Pancreas (tissue), 10 donors: ENCODE results near the gene ABHD12B. TPM values are rescaled to one million over a fixed set of nuclear protein-coding genes. Genes with fewer than 3 reads are reported as not detected.
"Not testable (repeated sequence)": the region's sequence is repeated elsewhere in the genome, so short reads cannot be mapped to it uniquely, and the experiment has no call there.

Source experiments
- ATAC-seq, 4 donors: fragments of 200-7000 bp; cut with Tn5 transposase; one replicate each; pipeline versions ENCODE4 v1.8.0 to v1.9.1; 2020; ENCODE audit warnings: mild to moderate bottlenecking in 4 of 4, moderate library complexity in 4 of 4
- DNase-seq, 6 donors: peaks; one replicate each; pipeline ENCODE4 v3.0.0-alpha.2; 2020
- FAIRE-seq: peaks from 2 replicates; lab custom pipeline; 2012; peaks lifted over from hg19 to GRCh38; lab: Jason Lieb, UNC
- H3K27ac ChIP-seq, 4 donors: fragments of 200-600 bp; sonication (generic); 1 replicate in 3 of 4; 2 replicates in 1 of 4; pipeline versions ENCODE4 v1.5.0 to v1.8.0; 2020
- H3K27me3 ChIP-seq, 4 donors: fragments of 200-600 bp; one replicate each; pipeline ENCODE4 v1.8.0; 2021
- H3K36me3 ChIP-seq, 3 donors: fragments of 200-600 bp; sonication (generic) in 1 of 3; one replicate each; pipeline versions ENCODE4 v1.5.0 to v1.8.0; 2020 to 2021
- H3K4me1 ChIP-seq, 3 donors: fragments of 200-600 bp; one replicate each; pipeline ENCODE4 v1.8.0; 2021
- H3K4me3 ChIP-seq, 4 donors: fragments of 200-600 bp; sonication (generic) in 2 of 4; one replicate each; pipeline versions ENCODE4 v1.5.0 to v1.8.0; 2020 to 2021
- H3K9me3 ChIP-seq, 4 donors: fragments of 200-600 bp; one replicate each; pipeline ENCODE4 v1.8.0; 2021
- WGBS, 2 donors: extraction: QIAGEN DNeasy Blood & Tissue Kit; methylation state at CpG; one replicate each; pipeline ENCODE4 v1.1.7; 2013; 5-methylcytosine and 5-hydroxymethylcytosine counted together
- intact Hi-C, 3 donors: fragments of 100-400 bp; cut with DNase I; formaldehyde crosslinking; loops; one replicate each; pipeline versions ENCODE4 v1.11.1 to v1.14.2; 2022
- polyA plus RNA-seq, 2 donors: library from polyadenylated mRNA; stranded (reverse); fragments of 200-250 nt; gene quantifications; one replicate each; pipeline ENCODE4 v1.2.3, GENCODE V29; 2013
- total RNA-seq, 6 donors: library from RNA; stranded (reverse); fragmentation: NEBNext Ultra II Directional in 4 of 6; extraction: Animal tissue kit (Norgen Biotek cat#: 25700) in 4 of 6; gene quantifications; one replicate each; pipeline versions ENCODE4 v1.2.1 to v1.2.4, GENCODE V29; 2021 to 2023
- TF ChIP-seq, protein P1 (sequence below), 4 donors: fragments of 200-600 bp; sonication (generic) in 3 of 4; IDR thresholded peaks; one replicate each; pipeline versions ENCODE4 v1.5.0 to v1.8.0; 2021; ENCODE audit warnings: antibody characterized with exemption in 4 of 4
- donor health status: healthy with polysubstance abuse.
- donor health status: DM: no; HTN: no; CAD: no; lungs with moderate emphysema.
- donor health status: DM: no; HTN: no; CAD: no.
- donor health status: control.
- donor health status: control.
- donor health status: Bipolar disorder and iron deficiency.
- donor health status: DM: yes; HTN: yes; CAD: no.
- donor health status: DM: no; HTN: no; CAD: no.
- donor health status: DM: no; HTN: no; CAD: no.
- donor health status: DM: yes; HTN: yes; CAD: no.

Gene ABHD12B
- total and polyA plus RNA-seq, 8 donors: 0.16 TPM; not detected in 7

DNA sequence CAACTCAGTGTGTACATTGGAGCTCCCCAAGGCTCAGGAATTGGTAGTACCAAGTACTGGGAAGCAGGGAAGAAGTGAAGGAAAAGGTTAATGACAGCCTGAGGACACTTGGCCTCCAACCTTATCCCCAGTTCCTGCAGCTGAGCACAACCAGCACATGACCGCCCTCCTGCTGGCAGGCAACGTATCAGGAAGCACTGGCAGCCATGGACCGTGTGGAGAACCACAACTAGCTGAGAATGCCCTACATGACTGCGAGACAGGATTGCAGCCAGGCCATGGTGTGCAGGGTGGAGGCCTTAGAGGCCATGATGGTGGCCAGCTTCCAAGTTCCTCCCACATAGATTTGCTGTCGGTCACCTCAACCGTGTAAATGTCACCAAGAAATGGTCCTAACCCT is 45.6 kb downstream of the ABHD12B start:
- no peaks in the 10 kb centered on the region for H3K36me3 ChIP-seq
- intact Hi-C loops: no loop called here

DNA sequence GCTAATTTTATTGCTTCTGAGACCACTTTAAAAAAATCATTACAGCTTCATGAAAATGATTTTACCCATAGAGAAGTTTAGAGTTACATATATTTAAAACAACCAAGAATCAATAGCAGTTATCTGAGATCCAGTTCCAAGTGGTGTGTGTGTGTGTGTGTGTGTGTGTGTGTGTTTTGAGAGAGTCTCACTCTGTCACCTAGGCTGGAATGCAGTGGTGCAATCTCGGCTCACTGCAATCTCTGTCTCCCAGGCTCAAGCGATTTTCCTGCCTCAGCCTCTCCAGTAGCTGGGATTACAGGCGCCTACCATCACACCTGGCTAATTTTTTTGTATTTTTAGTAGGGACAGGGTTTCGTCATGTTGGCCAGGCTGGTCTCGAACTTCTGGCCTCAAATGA is 47.7 kb downstream of the ABHD12B start:
- not testable (repeated sequence) for H3K36me3 ChIP-seq

More for the DNA sequence above, 45.6 kb downstream of the ABHD12B start:
- FAIRE-seq: no peak
- TF ChIP-seq, protein P1, sequence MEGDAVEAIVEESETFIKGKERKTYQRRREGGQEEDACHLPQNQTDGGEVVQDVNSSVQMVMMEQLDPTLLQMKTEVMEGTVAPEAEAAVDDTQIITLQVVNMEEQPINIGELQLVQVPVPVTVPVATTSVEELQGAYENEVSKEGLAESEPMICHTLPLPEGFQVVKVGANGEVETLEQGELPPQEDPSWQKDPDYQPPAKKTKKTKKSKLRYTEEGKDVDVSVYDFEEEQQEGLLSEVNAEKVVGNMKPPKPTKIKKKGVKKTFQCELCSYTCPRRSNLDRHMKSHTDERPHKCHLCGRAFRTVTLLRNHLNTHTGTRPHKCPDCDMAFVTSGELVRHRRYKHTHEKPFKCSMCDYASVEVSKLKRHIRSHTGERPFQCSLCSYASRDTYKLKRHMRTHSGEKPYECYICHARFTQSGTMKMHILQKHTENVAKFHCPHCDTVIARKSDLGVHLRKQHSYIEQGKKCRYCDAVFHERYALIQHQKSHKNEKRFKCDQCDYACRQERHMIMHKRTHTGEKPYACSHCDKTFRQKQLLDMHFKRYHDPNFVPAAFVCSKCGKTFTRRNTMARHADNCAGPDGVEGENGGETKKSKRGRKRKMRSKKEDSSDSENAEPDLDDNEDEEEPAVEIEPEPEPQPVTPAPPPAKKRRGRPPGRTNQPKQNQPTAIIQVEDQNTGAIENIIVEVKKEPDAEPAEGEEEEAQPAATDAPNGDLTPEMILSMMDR (IDR thresholded peaks at IDR 0.05): no peak
- Histone ChIP-seq H3K4me3 (no peak overlapping the region), H3K9me3 (no peaks in the 10 kb centered on the region), H3K27me3 (no peaks in the 10 kb centered on the region), H3K27ac (no peak overlapping the region), H3K4me1 (no peaks in the 10 kb centered on the region)
- no peak for ATAC-seq
- WGBS, 2 donors: 90 to 92% methylated on average over 6 of the region's 6 CpGs
- no peak for DNase-seq

DNA sequence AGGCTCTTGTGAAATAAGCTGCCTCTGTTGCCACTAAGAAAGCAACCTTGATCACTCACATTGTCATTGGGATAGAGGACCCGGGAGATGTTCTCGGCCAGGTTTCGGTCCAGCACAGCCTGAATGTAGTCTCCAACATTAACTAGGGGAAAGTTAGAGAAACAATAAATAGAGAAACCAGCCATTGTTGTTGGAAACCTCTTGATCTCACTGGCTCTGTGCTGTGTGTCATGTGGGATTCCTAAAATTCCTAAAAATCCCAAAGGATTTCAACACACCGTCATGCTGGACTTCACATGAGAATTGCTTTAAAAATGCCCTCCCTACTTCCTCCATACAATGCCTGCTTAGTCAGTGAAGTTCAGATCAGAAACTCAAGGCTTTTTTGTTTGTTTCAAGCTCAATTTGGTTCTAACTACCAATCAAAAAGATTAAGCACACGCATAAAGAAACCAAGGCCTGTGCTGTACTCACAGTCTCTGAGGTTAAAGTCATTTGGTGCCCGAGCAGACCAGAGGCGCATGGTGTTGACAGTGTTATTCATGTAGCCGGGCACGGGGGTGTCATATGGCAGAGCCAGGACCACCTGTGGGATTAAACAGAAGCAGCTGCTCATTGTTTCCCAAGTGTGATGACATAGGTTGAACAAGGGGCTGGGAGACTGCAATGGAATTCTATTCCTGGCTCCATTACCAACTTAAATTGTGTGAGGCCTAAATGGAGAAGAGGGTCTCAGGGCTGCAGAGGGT is 48.8 kb downstream of the ABHD12B start:
- Histone ChIP-seq H3K27me3 (no peaks in the 10 kb centered on the region), H3K9me3 (no peaks in the 10 kb centered on the region), H3K27ac (peak overlapping the region in 1 of 4 donors; percentile 28), H3K36me3 (no peaks in the 10 kb centered on the region), H3K4me3 (no peak overlapping the region), H3K4me1 (no peaks in the 10 kb centered on the region)
- no peak for FAIRE-seq
- ATAC-seq: peak in 3 of 4 donors; percentile 37 to 47 (median 37)
- DNase-seq: no peak
- TF ChIP-seq, protein P1 (IDR thresholded peaks at IDR 0.05): no peak
- intact Hi-C loops: no loop called here
- 72 to 73% methylated on average over 9 of the region's 9 CpGs for WGBS, 2 donors

More for the DNA sequence above, 47.7 kb downstream of the ABHD12B start:
- H3K27ac ChIP-seq, H3K27me3 ChIP-seq, H3K9me3 ChIP-seq, intact Hi-C loops, DNase-seq, H3K4me3 ChIP-seq, H3K4me1 ChIP-seq, ATAC-seq, FAIRE-seq: not testable (repeated sequence)
- WGBS, 2 donors: 71 to 74% methylated on average over 5 of the region's 5 CpGs

DNA sequence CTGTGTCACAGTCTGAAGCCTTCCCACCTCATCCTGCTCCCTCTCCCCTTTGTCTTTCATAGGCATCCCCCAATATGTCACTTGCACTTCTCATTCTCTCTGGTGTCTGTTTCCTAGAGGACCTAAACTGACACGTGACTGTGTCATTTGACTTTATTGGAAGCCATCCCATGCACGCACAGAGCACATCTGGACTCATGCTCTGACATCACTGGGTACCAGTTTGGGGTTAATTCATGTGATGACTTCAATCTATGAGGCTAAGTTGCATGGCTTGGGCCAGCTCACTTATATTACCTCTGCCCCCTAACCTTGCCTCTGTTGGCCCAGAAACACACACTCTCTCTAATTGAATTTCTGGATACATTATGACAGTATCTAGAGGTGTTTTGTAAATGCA is 51.0 kb downstream of the ABHD12B start:
- intact Hi-C loops: no loop called here
- Histone ChIP-seq H3K4me1 (no peaks in the 10 kb centered on the region), H3K36me3 (no peaks in the 10 kb centered on the region), H3K27ac (no peak overlapping the region), H3K27me3 (no peaks in the 10 kb centered on the region), H3K4me3 (no peak overlapping the region), H3K9me3 (no peaks in the 10 kb centered on the region)
- FAIRE-seq: no peak
- 81 to 85% methylated on average over 2 of the region's 2 CpGs for WGBS, 2 donors
- ATAC-seq: no peak
- DNase-seq: no peak
- TF ChIP-seq, protein P1 (IDR thresholded peaks at IDR 0.05): no peak

DNA sequence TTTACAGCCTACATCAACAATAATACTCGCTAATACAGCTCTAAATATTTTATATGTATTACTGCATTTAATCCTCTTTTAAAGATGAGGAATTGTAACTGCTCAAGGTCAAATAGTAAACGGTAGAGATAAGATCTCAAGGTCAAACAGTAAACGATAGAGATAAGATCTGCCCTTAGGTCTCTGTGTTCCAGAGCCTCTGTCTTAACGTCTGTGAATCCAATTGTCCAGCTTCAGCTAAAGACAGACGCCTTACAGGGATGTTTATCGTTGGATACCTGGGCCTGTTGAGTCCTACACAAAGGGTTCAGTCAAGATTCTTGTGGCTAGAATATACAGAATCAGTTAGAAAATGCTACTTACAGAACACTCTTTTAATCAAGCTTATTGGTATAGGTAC is 52.4 kb downstream of the ABHD12B start:
- no peak for DNase-seq
- Histone ChIP-seq H3K9me3 (no peaks in the 10 kb centered on the region), H3K4me1 (no peaks in the 10 kb centered on the region), H3K27ac (no peak overlapping the region), H3K27me3 (no peaks in the 10 kb centered on the region), H3K4me3 (no peak overlapping the region), H3K36me3 (no peaks in the 10 kb centered on the region)
- 44 to 49% methylated on average over 6 of the region's 6 CpGs for WGBS, 2 donors
- ATAC-seq: no peak
- intact Hi-C loops: no loop called here
- no peak for FAIRE-seq
- TF ChIP-seq, protein P1 (IDR thresholded peaks at IDR 0.05): no peak
